ENCODE measurements around the gene TMIGD3. TPM values are rescaled to one million over a fixed set of nuclear protein-coding genes. Genes with fewer than 3 reads are reported as not detected.
A peak's percentile ranks its signal among the peaks of the same experiment; 100 is the strongest.

The TMIGD3 gene
- total and polyA plus RNA-seq, 7 experiments from 2014 or later, result 0.41 TPM; not detected in 6

DNA sequence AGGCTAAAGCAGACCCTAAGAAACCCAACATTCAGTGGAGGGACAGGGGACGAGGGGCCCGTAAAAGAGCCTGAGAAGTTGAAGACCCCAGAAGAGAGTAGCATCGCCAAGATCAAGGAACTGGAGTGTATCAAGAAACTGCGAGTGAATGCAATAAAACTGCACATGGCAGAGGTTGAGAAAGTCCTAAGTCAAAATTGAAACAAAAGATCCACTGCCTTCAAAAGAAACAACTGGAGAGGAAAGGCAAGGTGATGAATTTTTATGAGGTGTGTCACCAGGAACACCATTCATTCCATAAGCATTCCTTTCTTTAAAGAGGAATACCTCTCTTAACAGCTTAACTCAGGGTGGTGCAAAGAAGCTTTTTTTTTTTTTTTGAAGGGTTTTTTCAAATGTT, 38.3 kb upstream of the TMIGD3 start:
- CTCF ChIA-PET, result no interaction called here
- no peak overlapping the region for H3K4me3 Mint-ChIP-seq
- POLR2A ChIA-PET, result no interaction called here

DNA sequence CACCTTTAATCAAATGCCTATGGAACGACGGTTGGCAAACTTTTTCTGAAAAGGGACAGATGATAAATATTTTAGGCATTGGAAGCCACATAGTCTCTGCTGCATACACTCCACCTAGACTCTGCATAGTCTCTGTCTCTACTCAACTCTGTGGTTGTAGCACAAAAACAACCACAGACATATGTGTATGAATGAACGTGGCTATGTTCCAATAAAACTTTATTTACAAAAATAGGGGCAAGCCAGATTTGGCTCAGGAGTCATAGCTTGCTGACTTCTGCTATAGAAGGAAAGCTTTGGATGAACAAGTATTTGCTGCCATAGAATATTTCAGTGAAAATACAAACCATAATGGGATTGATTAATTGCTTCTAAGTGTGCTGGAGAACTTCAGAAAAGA, 37.5 kb upstream of the TMIGD3 start:
- POLR2A ChIA-PET, result no interaction called here
- H3K4me3 ChIP-seq (ENCODE audit: low read length), result no peak overlapping the region
- peaks cover 0 to 29% (median 0%) of the 10 kb centered on the region in 5 donors for H3K27me3 Mint-ChIP-seq
- intact Hi-C loops (cut with micrococcal nuclease), result no loop called here
- CTCF ChIA-PET, result no interaction called here
- peaks cover 0 to 11% (median 4%) of the 10 kb centered on the region in 7 donors for H3K4me1 Mint-ChIP-seq
- no peaks in the 10 kb centered on the region for H3K27me3 ChIP-seq (ENCODE audit: control insufficient read depth in 2 of 2, insufficient read depth in 2 of 2, low read length in 2 of 2)
- no peak overlapping the region for H3K27ac ChIP-seq (ENCODE audit: low read depth, low read length)
- H3K36me3 Mint-ChIP-seq, result peaks cover 0 to 4% (median 4%) of the 10 kb centered on the region in 5 donors
- H3K36me3 ChIP-seq (ENCODE audit: control insufficient read depth in 2 of 3, insufficient read depth in 3 of 3, low read length in 3 of 3), result no peaks in the 10 kb centered on the region
- no peak overlapping the region for H3K4me3 Mint-ChIP-seq
- no peak overlapping the region for H3K27ac Mint-ChIP-seq
- DNase-seq (no peak), ATAC-seq (no peak)
- peaks cover 0 to 12% (median 0%) of the 10 kb centered on the region in 11 donors for H3K9me3 Mint-ChIP-seq
- H3K9me3 ChIP-seq (ENCODE audit: control insufficient read depth in 2 of 3, low read length in 3 of 3), result no peaks in the 10 kb centered on the region
- no peaks in the 10 kb centered on the region for H3K4me1 ChIP-seq (ENCODE audit: control insufficient read depth in 2 of 2, insufficient read depth in 2 of 2, low read length in 2 of 2)

More for the DNA sequence above, 38.3 kb upstream of the TMIGD3 start:
- Histone ChIP-seq H3K9me3 (ENCODE audit: control insufficient read depth in 2 of 3, low read length in 3 of 3) (no peaks in the 10 kb centered on the region), H3K27me3 (ENCODE audit: control insufficient read depth in 2 of 2, insufficient read depth in 2 of 2, low read length in 2 of 2) (no peaks in the 10 kb centered on the region), H3K27ac (ENCODE audit: low read depth, low read length) (no peak overlapping the region), H3K4me1 (ENCODE audit: control insufficient read depth in 2 of 2, insufficient read depth in 2 of 2, low read length in 2 of 2) (no peaks in the 10 kb centered on the region), H3K36me3 (ENCODE audit: control insufficient read depth in 2 of 3, insufficient read depth in 3 of 3, low read length in 3 of 3) (no peaks in the 10 kb centered on the region), H3K4me3 (ENCODE audit: low read length) (no peak overlapping the region)
- Mint-ChIP-seq H3K36me3 (peaks cover 0 to 6% (median 4%) of the 10 kb centered on the region in 5 donors), H3K27me3 (peaks cover 0 to 36% (median 0%) of the 10 kb centered on the region in 5 donors), H3K9me3 (peaks cover 0 to 14% (median 0%) of the 10 kb centered on the region in 11 donors), H3K4me1 (peaks cover 0 to 11% (median 4%) of the 10 kb centered on the region in 7 donors), H3K27ac (no peak overlapping the region)
- intact Hi-C loops (cut with micrococcal nuclease), result no loop called here
- DNase-seq (no peak), ATAC-seq (no peak)

DNA sequence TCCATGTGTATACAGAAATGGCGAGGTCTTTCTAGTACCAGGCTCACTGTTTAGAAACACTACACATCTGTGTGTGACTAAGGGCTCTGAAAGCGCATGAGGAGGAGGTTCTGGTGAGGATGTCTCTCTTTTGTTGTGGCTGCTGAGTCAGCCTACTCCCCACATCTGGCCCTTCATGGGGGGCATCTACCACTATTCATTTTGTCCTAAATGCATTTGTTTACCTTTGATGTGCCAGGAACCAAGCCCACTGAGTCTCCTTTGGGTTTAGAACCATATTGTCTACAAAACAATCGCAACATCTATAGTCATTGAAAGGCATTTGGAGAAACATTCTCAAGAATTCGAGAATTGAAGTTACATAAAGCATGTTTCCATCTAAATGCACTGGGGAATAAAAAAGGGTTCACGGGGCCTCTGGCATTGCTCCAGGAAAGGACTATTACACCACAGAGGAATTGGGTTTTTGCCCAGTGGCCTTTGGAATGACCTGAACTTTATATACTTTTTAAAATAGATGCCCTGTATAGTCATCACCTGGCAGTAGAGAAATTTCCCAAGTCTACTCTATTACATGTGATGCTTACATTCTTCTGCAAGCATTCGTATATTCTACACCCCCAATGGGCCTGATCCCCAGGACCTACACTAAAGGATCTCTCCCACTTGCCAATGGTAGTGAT, 35.1 kb upstream of the TMIGD3 start:
- Mint-ChIP-seq H3K4me1 (peaks cover 0 to 11% (median 4%) of the 10 kb centered on the region in 7 donors), H3K9me3 (peaks cover 0 to 5% (median 0%) of the 10 kb centered on the region in 11 donors), H3K27ac (no peak overlapping the region), H3K27me3 (peaks cover 0 to 22% (median 0%) of the 10 kb centered on the region in 5 donors), H3K36me3 (peaks cover 0 to 4% (median 0%) of the 10 kb centered on the region in 5 donors), H3K4me3 (no peak overlapping the region)
- no peaks in the 10 kb centered on the region for H3K4me1 ChIP-seq (ENCODE audit: control insufficient read depth in 2 of 2, insufficient read depth in 2 of 2, low read length in 2 of 2)
- H3K9me3 ChIP-seq (ENCODE audit: control insufficient read depth in 2 of 3, low read length in 3 of 3), result no peaks in the 10 kb centered on the region
- DNase-seq, result peak in 1 of 9 donors; percentile 28
- H3K27ac ChIP-seq (ENCODE audit: low read depth, low read length), result no peak overlapping the region
- no peak overlapping the region for H3K4me3 ChIP-seq (ENCODE audit: low read length)
- no peaks in the 10 kb centered on the region for H3K36me3 ChIP-seq (ENCODE audit: control insufficient read depth in 2 of 3, insufficient read depth in 3 of 3, low read length in 3 of 3)
- ChIA-PET POLR2A (no interaction called here), CTCF (no interaction called here)
- ATAC-seq, result no peak
- no peaks in the 10 kb centered on the region for H3K27me3 ChIP-seq (ENCODE audit: control insufficient read depth in 2 of 2, insufficient read depth in 2 of 2, low read length in 2 of 2)
- intact Hi-C loops (cut with micrococcal nuclease), result no loop called here

DNA sequence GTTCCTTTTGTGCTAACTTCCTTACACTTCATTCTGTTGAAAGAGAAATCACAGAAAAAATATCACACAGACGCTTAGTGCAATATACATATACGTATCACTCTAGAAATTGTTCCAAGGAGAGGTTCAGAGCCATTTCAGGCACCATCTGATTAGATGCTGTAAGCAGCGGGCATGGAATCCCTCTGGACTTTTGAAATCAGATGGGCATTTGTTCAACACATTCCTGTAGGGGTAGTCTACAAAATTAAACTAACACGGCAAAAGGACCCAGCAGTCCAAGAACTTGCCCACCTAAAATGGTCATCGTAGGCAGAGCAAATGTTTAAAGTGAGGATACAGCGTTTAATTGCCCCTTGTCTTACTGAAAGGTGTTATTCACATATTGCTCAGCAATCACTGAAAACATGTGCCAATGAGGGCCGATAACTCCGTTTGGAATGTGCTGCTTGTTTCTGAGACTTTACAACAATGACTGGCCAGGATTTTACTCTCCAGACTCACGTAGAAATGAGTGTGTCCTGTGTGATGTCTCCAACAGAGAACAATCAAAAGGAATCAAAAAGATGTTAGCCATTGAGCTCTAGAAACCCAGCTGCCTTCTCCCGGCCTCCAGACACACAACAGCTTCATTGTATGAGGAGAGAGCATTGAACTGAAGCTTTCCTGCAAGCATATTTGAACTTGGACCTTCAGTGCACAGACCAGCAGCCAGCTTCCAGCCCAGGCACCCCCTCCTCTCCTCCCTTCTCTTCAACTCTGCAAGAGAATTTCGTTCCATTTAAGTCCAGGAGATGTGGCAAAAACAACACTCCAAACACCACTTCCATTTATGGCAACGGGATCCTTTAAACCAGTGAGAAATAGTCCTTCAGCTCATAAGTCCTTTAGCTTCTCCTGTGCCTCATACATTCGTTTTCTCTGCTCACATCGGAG, 32.1 kb upstream of the TMIGD3 start:
- H3K36me3 Mint-ChIP-seq, result peaks cover 0 to 6% (median 0%) of the 10 kb centered on the region in 5 donors
- Histone ChIP-seq H3K9me3 (ENCODE audit: control insufficient read depth in 2 of 3, low read length in 3 of 3) (no peaks in the 10 kb centered on the region), H3K4me1 (ENCODE audit: control insufficient read depth in 2 of 2, insufficient read depth in 2 of 2, low read length in 2 of 2) (no peaks in the 10 kb centered on the region), H3K27me3 (ENCODE audit: control insufficient read depth in 2 of 2, insufficient read depth in 2 of 2, low read length in 2 of 2) (no peaks in the 10 kb centered on the region), H3K4me3 (ENCODE audit: low read length) (no peak overlapping the region), H3K36me3 (ENCODE audit: control insufficient read depth in 2 of 3, insufficient read depth in 3 of 3, low read length in 3 of 3) (no peaks in the 10 kb centered on the region), H3K27ac (ENCODE audit: low read depth, low read length) (no peak overlapping the region)
- CTCF ChIA-PET, result interaction anchor here (0.6 to 2.2 kb wide), 3 partner anchors 19 to 1413 kb away, joined by 3 to 6 read pairs (median 5); no protein-coding TSS in a partner anchor
- H3K4me3 Mint-ChIP-seq, result no peak overlapping the region
- peaks cover 0 to 4% (median under 1%) of the 10 kb centered on the region in 11 donors for H3K9me3 Mint-ChIP-seq
- POLR2A ChIA-PET, result no interaction called here
- intact Hi-C loops (cut with micrococcal nuclease), result no loop called here
- H3K27ac Mint-ChIP-seq, result no peak overlapping the region
- ATAC-seq, result no peak
- H3K4me1 Mint-ChIP-seq, result peaks cover 0 to 11% (median 0%) of the 10 kb centered on the region in 7 donors
- no peak for DNase-seq
- H3K27me3 Mint-ChIP-seq, result peaks cover 0 to 12% (median 0%) of the 10 kb centered on the region in 5 donors

DNA sequence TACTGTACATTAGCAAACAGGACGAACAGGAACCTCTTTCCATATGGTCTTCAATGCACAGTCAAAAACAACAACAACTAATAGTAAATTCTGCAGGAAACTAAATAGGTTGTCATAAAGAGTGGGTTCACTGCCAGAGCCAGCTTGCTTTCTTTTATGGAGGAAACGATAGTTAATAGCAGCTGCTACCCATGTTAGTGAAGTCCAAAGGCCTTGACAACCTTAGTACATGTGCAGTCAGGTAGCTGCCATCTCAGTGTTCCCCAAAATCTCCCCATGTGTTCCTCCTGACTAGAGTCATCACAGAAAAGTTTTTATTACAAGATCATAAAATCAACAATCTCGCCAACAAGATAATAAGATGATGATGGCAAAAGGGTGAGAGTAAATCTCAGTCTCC, 16.6 kb upstream of the TMIGD3 start:
- no peaks in the 10 kb centered on the region for H3K9me3 ChIP-seq (ENCODE audit: control insufficient read depth in 2 of 3, low read length in 3 of 3)
- ChIA-PET POLR2A (no interaction called here), CTCF (no interaction called here)
- no peak overlapping the region for H3K27ac ChIP-seq (ENCODE audit: low read depth, low read length)
- no peak for ATAC-seq
- intact Hi-C loops (cut with micrococcal nuclease), result no loop called here
- peaks cover 0 to 3% (median 0%) of the 10 kb centered on the region in 5 donors for H3K36me3 Mint-ChIP-seq
- H3K4me3 Mint-ChIP-seq, result no peak overlapping the region
- peak overlapping the region in 1 of 9 donors; percentile 34 for H3K27ac Mint-ChIP-seq
- no peak for DNase-seq
- H3K4me1 ChIP-seq (ENCODE audit: control insufficient read depth in 2 of 2, insufficient read depth in 2 of 2, low read length in 2 of 2), result peaks cover 21 to 25% of the 10 kb centered on the region in 2 donors
- H3K9me3 Mint-ChIP-seq, result peaks cover 0 to 3% (median 0%) of the 10 kb centered on the region in 11 donors
- H3K36me3 ChIP-seq (ENCODE audit: control insufficient read depth in 2 of 3, insufficient read depth in 3 of 3, low read length in 3 of 3), result no peaks in the 10 kb centered on the region
- H3K4me1 Mint-ChIP-seq, result peaks cover 21 to 35% (median 30%) of the 10 kb centered on the region in 7 donors
- H3K27me3 ChIP-seq (ENCODE audit: control insufficient read depth in 2 of 2, insufficient read depth in 2 of 2, low read length in 2 of 2), result no peaks in the 10 kb centered on the region
- no peak overlapping the region for H3K4me3 ChIP-seq (ENCODE audit: low read length)
- peaks cover 0 to 13% (median 0%) of the 10 kb centered on the region in 5 donors for H3K27me3 Mint-ChIP-seq

DNA sequence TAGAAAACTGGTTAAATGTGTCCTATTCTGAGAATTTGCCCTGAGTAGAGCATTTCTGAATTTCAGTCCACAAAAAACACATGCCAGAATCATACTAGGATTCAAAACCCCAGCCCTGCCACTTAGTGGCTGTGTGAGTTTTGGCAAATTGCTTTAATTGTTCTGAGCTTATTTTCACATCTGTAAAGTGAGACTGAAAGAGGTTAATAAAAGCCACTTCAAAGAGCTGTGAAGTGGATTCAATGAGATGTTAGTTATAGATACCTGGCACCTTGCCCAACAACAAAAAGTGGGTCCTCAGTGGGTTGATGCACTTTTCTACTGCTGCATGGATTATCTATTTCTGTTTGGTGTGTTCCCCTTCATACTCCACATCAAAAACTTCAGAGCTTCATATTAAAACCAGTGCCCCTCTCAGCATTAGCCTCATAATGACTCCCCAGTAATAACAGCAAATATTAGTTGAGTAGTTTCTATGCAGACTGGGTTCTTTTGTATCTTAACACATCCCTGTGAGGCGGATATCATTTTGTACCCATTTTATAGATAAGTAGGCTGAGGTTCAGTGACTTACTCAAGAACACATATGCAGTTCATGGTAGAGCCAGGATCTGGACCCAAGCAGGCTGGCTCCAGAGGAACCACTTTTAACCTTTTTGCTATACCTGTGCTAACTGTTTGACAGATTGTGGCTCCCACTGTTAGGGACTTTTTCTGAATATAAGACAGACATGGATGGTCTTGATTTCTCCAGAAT, 14.2 kb upstream of the TMIGD3 start:
- Mint-ChIP-seq H3K4me1 (peaks cover 27 to 42% (median 38%) of the 10 kb centered on the region in 7 donors), H3K4me3 (peak overlapping the region; percentile 8 to 85 (median 66)), H3K27ac (peak overlapping the region in 7 of 9 donors; percentile 0 to 87 (median 42)), H3K36me3 (no peaks in the 10 kb centered on the region), H3K27me3 (peaks cover 0 to 10% (median 0%) of the 10 kb centered on the region in 5 donors), H3K9me3 (no peaks in the 10 kb centered on the region)
- H3K27ac ChIP-seq (ENCODE audit: low read depth, low read length), result no peak overlapping the region
- no peaks in the 10 kb centered on the region for H3K27me3 ChIP-seq (ENCODE audit: control insufficient read depth in 2 of 2, insufficient read depth in 2 of 2, low read length in 2 of 2)
- H3K36me3 ChIP-seq (ENCODE audit: control insufficient read depth in 2 of 3, insufficient read depth in 3 of 3, low read length in 3 of 3), result no peaks in the 10 kb centered on the region
- H3K4me3 ChIP-seq (ENCODE audit: low read length), result no peak overlapping the region
- ChIA-PET POLR2A (interaction anchor here (0.6 to 3.2 kb wide), 7 partner anchors 10 to 237 kb away, joined by 3 to 18 read pairs (median 4); partner anchors contain the start of genes ADORA3 and TMIGD3), CTCF (interaction anchor here (1.0 to 2.7 kb wide), 6 partner anchors 9 to 198 kb away, joined by 3 to 25 read pairs (median 4); no protein-coding TSS in a partner anchor)
- H3K9me3 ChIP-seq (ENCODE audit: control insufficient read depth in 2 of 3, low read length in 3 of 3), result no peaks in the 10 kb centered on the region
- peak in 7 of 9 donors; percentile 22 to 52 (median 43) for DNase-seq
- peaks cover 22 to 28% of the 10 kb centered on the region in 2 donors for H3K4me1 ChIP-seq (ENCODE audit: control insufficient read depth in 2 of 2, insufficient read depth in 2 of 2, low read length in 2 of 2)
- peak; percentile 12 for ATAC-seq
- intact Hi-C loops (cut with micrococcal nuclease), result loop anchor here in 1 of 2 donors (5.0 kb wide), 1 partner anchor 40 kb away; no protein-coding TSS in a partner anchor

Data from naive thymus-derived CD4-positive, alpha-beta T cell (primary cell).